ENCODE results near the gene ZDHHC11B.
"Not testable (repeated sequence)": the region's sequence is repeated elsewhere in the genome, so short reads cannot be mapped to it uniquely, and the experiment has no call there.

- not testable (repeated sequence) for TF ChIP-seq CTCF (conservative IDR thresholded peaks at IDR 0.05 in 1 of 2, IDR thresholded peaks at IDR 0.05 in 1 of 2; ENCODE audit: extremely low read depth in 1 of 2, insufficient read depth in 1 of 2, low read depth in 1 of 2, low read length in 2 of 2); EZH2 (IDR thresholded peaks at IDR 0.05; ENCODE audit: borderline replicate concordance, low read length)
These were observed 57.4 kb downstream of the ZDHHC11B start for GRCh38 chr5:727087-727486.

Measured in mammary epithelial cell (primary cell).